BJ (cell line): Measurements from ENCODE around the gene FTL. TPM values are rescaled to one million over a fixed set of nuclear protein-coding genes. Genes with fewer than 3 reads are reported as not detected.

Source experiments
- CTCF ChIA-PET: fragments of 350-600 bp; formaldehyde crosslinking; extraction: SDS; loops from one replicate; lab custom pipeline; 2021; ENCODE audit warnings: antibody characterized with exemption, inconsistent platforms; lab: Yijun Ruan, JAX
- POLR2A ChIA-PET: fragments of 300-600 bp; sonication (Branson Sonifier 250); formaldehyde crosslinking; extraction: SDS; loops from one replicate; lab custom pipeline; 2021; ENCODE audit warnings: antibody characterized with exemption; lab: Charles Lee
- DNase-seq: peaks from one replicate; pipeline ENCODE4 v3.0.0-alpha.2; 2011; ENCODE audit warnings: low read depth
- H3K27me3 ChIP-seq: 2 replicates; pipeline ENCODE4 v1.6.0; 2011; ENCODE audit warnings: low read length; ENCODE audit not compliant: control insufficient read depth, insufficient read depth
- H3K36me3 ChIP-seq: 2 replicates; pipeline ENCODE4 v1.5.1; 2011; ENCODE audit warnings: low read length; ENCODE audit not compliant: control insufficient read depth, insufficient read depth
- H3K4me3 ChIP-seq: 2 replicates; pipeline ENCODE4 v1.5.1; 2011; ENCODE audit warnings: low read depth, mild to moderate bottlenecking, control low read depth, low read length
- CTCF ChIP-seq: IDR thresholded peaks from 2 replicates; pipeline ENCODE4 v1.5.1; 2011; ENCODE audit warnings: low read depth, mild to moderate bottlenecking, control low read depth, inconsistent platforms, low read length, moderate library complexity; ENCODE audit not compliant: insufficient read depth
- polyA plus RNA-seq: library from polyadenylated mRNA; depleted of rRNA; stranded (reverse); fragments of >200 nt; gene quantifications from 2 replicates; pipeline ENCODE4 v1.2.3, GENCODE V29; 2011

Gene FTL
- polyA plus RNA-seq, 1 experiment = 3,340 TPM

GRCh38 chr19:49006905-49007304, 41.8 kb downstream of the FTL start:
- peaks cover 30% of the 10 kb centered on the region for H3K36me3 ChIP-seq
- ChIA-PET CTCF (interaction anchor here (3.7 to 3.8 kb wide), 2 partner anchors 9 to 11 kb away, joined by 14 to 15 read pairs; no protein-coding TSS in a partner anchor), POLR2A (no interaction called here)
- no peak overlapping the region for H3K4me3 ChIP-seq
- H3K27me3 ChIP-seq = no peaks in the 10 kb centered on the region
- no peak for DNase-seq
- no peak for TF ChIP-seq CTCF

DNA sequence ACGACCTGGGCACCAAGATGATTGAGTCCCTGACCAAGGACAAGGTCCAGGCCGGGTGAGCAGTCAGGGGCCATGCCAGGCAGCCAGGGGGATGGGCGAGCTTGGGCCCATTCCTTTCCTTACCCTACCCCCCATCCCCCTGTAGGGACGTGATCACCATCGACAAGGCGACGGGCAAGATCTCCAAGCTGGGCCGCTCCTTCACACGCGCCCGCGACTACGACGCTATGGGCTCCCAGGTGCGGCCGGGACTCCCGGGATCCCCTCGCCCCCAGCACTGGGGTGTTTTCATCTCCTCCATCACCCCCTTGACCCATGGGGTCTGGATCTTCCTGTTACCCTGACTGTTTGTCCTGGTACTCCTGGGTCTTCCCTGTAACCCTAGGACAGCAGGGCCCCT, 44.7 kb downstream of the FTL start:
- no peak overlapping the region for H3K4me3 ChIP-seq
- no peaks in the 10 kb centered on the region for H3K27me3 ChIP-seq
- POLR2A ChIA-PET = no interaction called here
- peaks cover 32% of the 10 kb centered on the region for H3K36me3 ChIP-seq
- DNase-seq = no peak
- TF ChIP-seq CTCF = no peak
- CTCF ChIA-PET = interaction anchor here (0.9 to 3.8 kb wide), 6 partner anchors 8 to 136 kb away, joined by 3 to 31 read pairs (median 12); partner anchors contain the start of genes GYS1 and RUVBL2

DNA sequence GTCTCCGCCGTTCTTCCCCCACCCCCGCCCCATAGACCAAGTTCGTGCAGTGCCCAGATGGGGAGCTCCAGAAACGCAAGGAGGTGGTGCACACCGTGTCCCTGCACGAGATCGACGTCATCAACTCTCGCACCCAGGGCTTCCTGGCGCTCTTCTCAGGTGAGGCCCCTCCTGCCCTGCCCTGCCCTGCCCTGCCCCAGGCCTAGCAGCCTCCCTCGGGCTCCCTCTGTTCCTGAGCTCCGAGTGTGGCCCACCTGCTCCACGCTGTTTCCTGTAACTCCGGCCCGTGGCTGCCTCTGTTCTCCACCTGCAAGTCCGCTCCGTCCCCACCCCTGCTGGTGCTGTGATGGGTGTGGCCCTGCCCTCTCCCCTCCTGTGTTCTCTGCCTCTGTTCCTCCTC, 45.3 kb downstream of the FTL start:
- POLR2A ChIA-PET = no interaction called here
- Histone ChIP-seq H3K27me3 (no peaks in the 10 kb centered on the region), H3K4me3 (no peak overlapping the region), H3K36me3 (peaks cover 28% of the 10 kb centered on the region)
- CTCF ChIA-PET = interaction anchor here (1.5 to 3.6 kb wide), 2 partner anchors 10 to 13 kb away, joined by 7 to 31 read pairs; no protein-coding TSS in a partner anchor
- TF ChIP-seq CTCF = no peak
- no peak for DNase-seq

GRCh38 chr19:49011194-49011593, 46.1 kb downstream of the FTL start:
- CTCF ChIA-PET = interaction anchor here (1.5 to 3.6 kb wide), 3 partner anchors 11 to 13 kb away, joined by 7 to 31 read pairs (median 24); no protein-coding TSS in a partner anchor
- no peak for DNase-seq
- peaks cover 26% of the 10 kb centered on the region for H3K36me3 ChIP-seq

More at GRCh38 chr19:49011194-49011593, 46.1 kb downstream of the FTL start:
- H3K4me3 ChIP-seq = no peak overlapping the region
- TF ChIP-seq CTCF = no peak
- POLR2A ChIA-PET = no interaction called here
- H3K27me3 ChIP-seq = no peaks in the 10 kb centered on the region
